ENCODE data around the gene CABCOCO1. TPM values are rescaled to one million over a fixed set of nuclear protein-coding genes. Genes with fewer than 3 reads are reported as not detected.
"Not testable (repeated sequence)": the region's sequence is repeated elsewhere in the genome, so short reads cannot be mapped to it uniquely, and the experiment has no call there.

The CABCOCO1 gene
- total RNA-seq, 2 donors from 2014 or later: not detected

DNA sequence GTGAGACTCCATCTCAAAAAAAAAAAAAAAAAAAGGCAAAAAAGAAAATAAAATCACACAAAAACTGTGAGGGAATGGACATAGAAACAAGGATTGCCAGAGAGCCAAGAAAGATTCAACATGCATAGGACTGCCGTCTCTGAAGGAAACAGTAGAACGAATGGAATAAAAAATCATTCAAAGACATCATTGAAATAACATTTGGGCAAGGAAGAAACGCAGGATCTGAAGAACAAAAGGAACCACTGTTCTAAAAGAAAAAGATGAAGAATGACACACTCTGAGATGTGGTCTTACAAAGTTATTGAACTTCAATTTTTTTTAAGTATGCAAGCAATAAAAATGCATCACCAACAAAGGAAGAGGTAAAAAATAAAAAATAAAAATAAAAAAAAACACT is 57.2 kb downstream of the CABCOCO1 start:
- intact Hi-C loops (cut with DNase I): no loop called here
- Histone ChIP-seq H3K27ac (no peak overlapping the region), H3K9me3 (no peaks in the 10 kb centered on the region), H3K4me3 (no peak overlapping the region), H3K27me3 (no peaks in the 10 kb centered on the region), H3K36me3 (replicated peaks in 1 of 2; ENCODE audit: insufficient read depth in 1 of 2, low read depth in 2 of 2) (no peaks in the 10 kb centered on the region), H3K4me1 (no peaks in the 10 kb centered on the region)
- no peak for DNase-seq
- WGBS, 2 donors: 67 to 69% methylated on average over 3 of the region's 3 CpGs
- ATAC-seq: no peak
- TF ChIP-seq POLR2A (IDR thresholded peaks at IDR 0.05): no peak
- TF ChIP-seq, protein P1, sequence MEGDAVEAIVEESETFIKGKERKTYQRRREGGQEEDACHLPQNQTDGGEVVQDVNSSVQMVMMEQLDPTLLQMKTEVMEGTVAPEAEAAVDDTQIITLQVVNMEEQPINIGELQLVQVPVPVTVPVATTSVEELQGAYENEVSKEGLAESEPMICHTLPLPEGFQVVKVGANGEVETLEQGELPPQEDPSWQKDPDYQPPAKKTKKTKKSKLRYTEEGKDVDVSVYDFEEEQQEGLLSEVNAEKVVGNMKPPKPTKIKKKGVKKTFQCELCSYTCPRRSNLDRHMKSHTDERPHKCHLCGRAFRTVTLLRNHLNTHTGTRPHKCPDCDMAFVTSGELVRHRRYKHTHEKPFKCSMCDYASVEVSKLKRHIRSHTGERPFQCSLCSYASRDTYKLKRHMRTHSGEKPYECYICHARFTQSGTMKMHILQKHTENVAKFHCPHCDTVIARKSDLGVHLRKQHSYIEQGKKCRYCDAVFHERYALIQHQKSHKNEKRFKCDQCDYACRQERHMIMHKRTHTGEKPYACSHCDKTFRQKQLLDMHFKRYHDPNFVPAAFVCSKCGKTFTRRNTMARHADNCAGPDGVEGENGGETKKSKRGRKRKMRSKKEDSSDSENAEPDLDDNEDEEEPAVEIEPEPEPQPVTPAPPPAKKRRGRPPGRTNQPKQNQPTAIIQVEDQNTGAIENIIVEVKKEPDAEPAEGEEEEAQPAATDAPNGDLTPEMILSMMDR (IDR thresholded peaks at IDR 0.05): no peak

DNA sequence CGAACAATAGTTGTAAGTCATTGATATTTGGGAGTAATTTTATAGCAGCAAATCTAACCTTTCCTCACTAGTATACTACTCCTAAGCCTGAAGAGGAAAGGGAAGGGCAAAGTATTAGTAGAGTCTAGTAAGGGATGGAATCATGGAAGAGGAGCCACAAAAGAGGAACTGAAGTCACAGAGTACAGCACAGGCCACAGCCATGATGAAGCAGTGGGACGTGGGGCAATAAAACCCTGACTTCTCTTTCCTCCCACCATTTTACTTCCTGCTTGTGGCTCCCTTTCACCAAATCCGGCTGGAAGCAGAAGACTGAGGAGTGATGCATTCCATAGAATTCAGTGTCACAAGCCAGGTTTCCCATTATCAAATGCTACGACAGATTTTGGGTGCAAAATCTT is 58.7 kb downstream of the CABCOCO1 start:
- H3K27me3 ChIP-seq: no peaks in the 10 kb centered on the region
- WGBS, 2 donors: 72 to 77% methylated on average over 4 of the region's 4 CpGs
- no peaks in the 10 kb centered on the region for H3K36me3 ChIP-seq (replicated peaks in 1 of 2; ENCODE audit: insufficient read depth in 1 of 2, low read depth in 2 of 2)
- no peak overlapping the region for H3K4me3 ChIP-seq
- H3K27ac ChIP-seq: no peak overlapping the region
- no peak for ATAC-seq
- intact Hi-C loops (cut with DNase I): no loop called here
- DNase-seq: no peak
- no peaks in the 10 kb centered on the region for H3K4me1 ChIP-seq
- TF ChIP-seq, protein P1 (IDR thresholded peaks at IDR 0.05): no peak
- TF ChIP-seq POLR2A (IDR thresholded peaks at IDR 0.05): no peak
- no peaks in the 10 kb centered on the region for H3K9me3 ChIP-seq

DNA sequence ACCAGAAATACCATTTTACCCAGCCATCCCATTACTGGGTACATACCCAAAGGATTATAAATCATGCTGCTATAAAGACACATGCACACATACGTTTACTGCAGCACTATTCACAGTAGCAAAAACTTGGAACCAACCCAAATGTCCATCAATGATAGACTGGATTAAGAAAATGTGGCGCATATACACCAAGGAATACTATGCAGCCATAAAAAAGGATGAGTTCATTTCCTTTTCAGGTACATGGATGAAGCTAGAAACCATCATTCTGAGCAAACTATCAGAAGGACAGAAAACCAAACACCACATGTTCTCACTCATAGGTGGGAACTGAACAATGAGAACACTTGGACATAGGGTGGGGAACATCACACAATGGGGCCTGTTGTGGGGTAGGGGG is 62.5 kb downstream of the CABCOCO1 start:
- H3K9me3 ChIP-seq; ATAC-seq; H3K4me3 ChIP-seq; DNase-seq; H3K4me1 ChIP-seq; H3K27me3 ChIP-seq; H3K36me3 ChIP-seq (replicated peaks in 1 of 2; ENCODE audit: insufficient read depth in 1 of 2, low read depth in 2 of 2); intact Hi-C loops (cut with DNase I); H3K27ac ChIP-seq: not testable (repeated sequence)
- WGBS, 2 donors: 70 to 81% methylated on average over 2 of the region's 2 CpGs

DNA sequence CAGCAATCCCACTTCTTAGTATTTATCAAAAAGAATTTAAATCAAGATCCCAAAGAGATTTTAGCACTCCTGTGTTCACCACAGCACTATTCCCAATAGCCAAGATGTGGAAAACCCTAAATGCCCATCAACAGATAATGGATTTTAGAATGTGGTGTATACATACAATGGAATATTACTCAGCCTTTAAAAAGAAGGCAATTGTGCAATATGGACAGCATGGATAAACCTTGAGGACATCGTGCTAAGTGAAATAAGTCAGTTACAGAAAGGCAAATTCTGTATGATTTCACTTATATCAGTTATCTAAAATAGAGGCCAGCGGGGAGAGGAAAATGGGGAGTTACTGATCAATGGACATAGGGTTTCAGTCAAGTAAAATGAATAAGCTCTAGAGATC is 66.9 kb downstream of the CABCOCO1 start:
- TF ChIP-seq POLR2A (IDR thresholded peaks at IDR 0.05): no peak
- TF ChIP-seq, protein P1 (IDR thresholded peaks at IDR 0.05): no peak
- intact Hi-C loops (cut with DNase I): no loop called here
- DNase-seq (no peak), ATAC-seq (no peak)
- H3K4me1 ChIP-seq: no peaks in the 10 kb centered on the region
- no peak overlapping the region for H3K4me3 ChIP-seq
- H3K36me3 ChIP-seq (replicated peaks in 1 of 2; ENCODE audit: insufficient read depth in 1 of 2, low read depth in 2 of 2): no peaks in the 10 kb centered on the region
- WGBS, 2 donors: 89 to 93% methylated on average over 2 of the region's 2 CpGs
- H3K27me3 ChIP-seq: no peaks in the 10 kb centered on the region
- H3K27ac ChIP-seq: no peak overlapping the region
- H3K9me3 ChIP-seq: no peaks in the 10 kb centered on the region

DNA sequence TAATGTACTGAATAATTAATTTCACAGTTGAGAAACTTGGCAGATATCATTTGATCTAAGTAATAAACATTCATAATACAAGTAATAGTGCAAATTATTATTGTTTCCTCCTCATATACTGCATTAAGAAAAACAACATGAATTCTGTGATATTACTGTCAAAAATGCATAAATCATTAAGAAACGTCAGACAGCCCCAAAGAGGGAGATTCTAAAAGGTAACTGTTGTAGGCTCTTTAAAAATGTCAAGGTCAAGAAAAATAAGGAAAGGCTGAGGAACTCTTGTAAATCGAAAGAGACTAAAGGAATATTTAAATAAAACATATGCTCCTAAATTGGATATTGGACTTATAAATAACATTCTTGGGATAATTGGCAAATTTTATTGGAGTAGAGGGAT is 67.9 kb downstream of the CABCOCO1 start:
- WGBS, 2 donors: 49 to 52% methylated on average over 2 of the region's 2 CpGs
- no peak overlapping the region for H3K27ac ChIP-seq
- H3K9me3 ChIP-seq: no peaks in the 10 kb centered on the region
- no peak for DNase-seq
- no peaks in the 10 kb centered on the region for H3K36me3 ChIP-seq (replicated peaks in 1 of 2; ENCODE audit: insufficient read depth in 1 of 2, low read depth in 2 of 2)
- ATAC-seq: no peak
- intact Hi-C loops (cut with DNase I): no loop called here
- no peaks in the 10 kb centered on the region for H3K4me1 ChIP-seq
- no peaks in the 10 kb centered on the region for H3K27me3 ChIP-seq
- no peak overlapping the region for H3K4me3 ChIP-seq
- TF ChIP-seq, protein P1 (IDR thresholded peaks at IDR 0.05): no peak
- TF ChIP-seq POLR2A (IDR thresholded peaks at IDR 0.05): no peak

Data from body of pancreas (tissue), 4 donors.